Mesodermal cell (in vitro differentiated cells): ENCODE data around the gene CYTH4.

Experiments used
- H3K27ac ChIP-seq: 2 replicates; pipeline ENCODE4 v1.7.0; 2013; ENCODE audit warnings: mild to moderate bottlenecking, low read depth, low read length, moderate library complexity; ENCODE audit not compliant: severe bottlenecking
- H3K36me3 ChIP-seq: 2 replicates; pipeline ENCODE4 v1.7.1; 2013; ENCODE audit warnings: mild to moderate bottlenecking, low read length, moderate library complexity; ENCODE audit not compliant: control insufficient read depth, insufficient read depth
- H3K4me1 ChIP-seq: one replicate; pipeline ENCODE4 v1.7.1; 2013; ENCODE audit warnings: mild to moderate bottlenecking, low read length; ENCODE audit not compliant: insufficient read depth, control insufficient read depth, poor library complexity, severe bottlenecking
- H3K4me3 ChIP-seq: 2 replicates; pipeline ENCODE4 v1.7.0; 2013; ENCODE audit warnings: low read length, control low read depth, mild to moderate bottlenecking; ENCODE audit not compliant: insufficient read depth, poor library complexity, severe bottlenecking; ENCODE audit errors: extremely low read depth
- H3K9me3 ChIP-seq: 2 replicates; pipeline ENCODE4 v1.7.1; 2013; ENCODE audit warnings: mild to moderate bottlenecking, low read length, moderate library complexity; ENCODE audit not compliant: control insufficient read depth
- WGBS, 2 experiments: methylation state at CpG; one replicate each; pipeline ENCODE4 v1.1.5; 2013; ENCODE audit warnings: missing lambda C conversion rate in 2 of 2; ENCODE audit not compliant: insufficient coverage in 2 of 2; 5-methylcytosine and 5-hydroxymethylcytosine counted together

The CYTH4 gene

DNA sequence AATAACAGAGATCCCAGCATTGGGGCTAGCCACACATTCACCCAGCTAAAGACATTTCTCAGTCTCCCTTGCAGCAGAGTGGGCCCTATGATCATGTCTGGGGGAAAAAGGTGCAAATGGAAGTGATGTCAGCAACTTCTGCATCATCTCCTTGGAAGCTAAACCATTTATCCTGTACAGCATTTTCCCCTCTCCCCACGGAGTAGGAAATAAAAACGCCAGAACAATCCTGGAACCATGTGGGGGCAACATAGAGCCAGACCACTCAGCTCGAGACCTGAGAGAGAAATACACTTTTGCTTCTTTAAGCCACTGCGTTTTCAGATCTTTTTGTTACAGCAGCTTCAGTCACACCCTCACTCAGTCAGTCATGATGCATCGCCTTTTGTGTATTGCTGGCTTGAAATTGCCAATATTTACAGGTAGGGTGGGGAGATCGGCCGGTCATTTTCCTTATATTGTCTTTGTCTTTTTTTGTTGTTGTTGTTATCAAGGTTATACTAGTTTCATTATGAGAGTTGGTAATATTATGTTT is 29.1 kb upstream of the CYTH4 start:
- Histone ChIP-seq H3K36me3 (no peaks in the 10 kb centered on the region), H3K4me3 (no peak overlapping the region), H3K4me1 (peaks cover 3% of the 10 kb centered on the region), H3K27ac (no peak overlapping the region), H3K9me3 (no peaks in the 10 kb centered on the region)
- WGBS, 2 experiments, result 32 to 48% methylated on average over 3 to 5 of the region's 7 CpGs

DNA sequence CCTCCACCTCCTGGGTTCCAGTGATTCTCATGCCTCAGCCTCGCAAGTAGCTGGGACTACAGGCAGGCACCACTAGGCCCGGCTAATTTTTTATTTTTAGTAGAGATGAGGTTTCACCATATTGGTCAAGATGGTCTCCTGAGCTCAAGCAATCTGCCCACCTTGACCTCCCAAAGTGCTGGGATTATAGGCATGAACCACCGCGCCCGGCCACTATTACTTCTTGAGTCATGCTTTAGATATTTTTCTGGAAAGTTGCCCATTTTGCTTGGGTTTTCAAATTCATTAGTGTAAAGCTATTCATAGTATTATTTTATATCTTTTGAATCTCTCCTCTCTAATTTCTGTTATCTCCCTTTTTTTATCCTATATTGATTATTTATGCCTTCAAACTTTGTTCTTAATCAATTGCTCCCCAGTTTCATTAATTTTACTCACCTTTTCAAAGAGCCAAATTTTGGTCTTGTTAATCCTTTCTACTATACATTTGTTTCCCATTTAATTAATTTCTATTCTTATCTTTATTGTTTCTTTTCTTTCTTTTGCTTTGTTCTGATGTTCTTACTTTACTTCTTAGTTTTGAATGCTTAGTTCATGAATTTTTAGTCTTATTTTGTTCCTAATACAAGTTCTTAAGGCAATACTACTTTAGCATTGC is 28.0 kb upstream of the CYTH4 start:
- no peak overlapping the region for H3K4me3 ChIP-seq
- H3K27ac ChIP-seq, result no peak overlapping the region
- peaks cover 7% of the 10 kb centered on the region for H3K4me1 ChIP-seq
- WGBS, 2 experiments, result 86% methylated on average over 1 of the region's 5 CpGs; no CpG with 5 or more reads in 1 of the 2 experiments
- H3K36me3 ChIP-seq, result no peaks in the 10 kb centered on the region
- H3K9me3 ChIP-seq, result no peaks in the 10 kb centered on the region

DNA sequence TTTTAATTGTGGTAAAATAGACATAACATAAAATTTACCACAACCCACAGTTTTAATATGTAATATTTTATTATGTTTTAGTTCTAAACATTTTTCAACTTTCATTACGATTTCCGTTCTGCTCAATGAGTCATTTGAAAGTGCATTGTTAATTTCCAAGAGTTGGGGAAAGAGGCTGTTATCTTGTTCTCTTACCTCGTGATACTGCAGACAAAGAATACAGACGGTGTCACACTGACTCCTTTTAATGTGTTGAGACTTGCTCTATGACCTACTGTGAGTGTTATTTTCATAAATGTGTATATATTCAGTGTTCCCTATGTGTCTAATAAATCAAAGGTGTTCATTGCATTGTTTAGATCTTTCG is 27.5 kb upstream of the CYTH4 start:
- peaks cover 7% of the 10 kb centered on the region for H3K4me1 ChIP-seq
- no peaks in the 10 kb centered on the region for H3K36me3 ChIP-seq
- no peak overlapping the region for H3K27ac ChIP-seq
- H3K4me3 ChIP-seq, result no peak overlapping the region
- 50 to 60% methylated on average over 1 to 2 of the region's 5 CpGs for WGBS, 2 experiments
- H3K9me3 ChIP-seq, result no peaks in the 10 kb centered on the region

DNA sequence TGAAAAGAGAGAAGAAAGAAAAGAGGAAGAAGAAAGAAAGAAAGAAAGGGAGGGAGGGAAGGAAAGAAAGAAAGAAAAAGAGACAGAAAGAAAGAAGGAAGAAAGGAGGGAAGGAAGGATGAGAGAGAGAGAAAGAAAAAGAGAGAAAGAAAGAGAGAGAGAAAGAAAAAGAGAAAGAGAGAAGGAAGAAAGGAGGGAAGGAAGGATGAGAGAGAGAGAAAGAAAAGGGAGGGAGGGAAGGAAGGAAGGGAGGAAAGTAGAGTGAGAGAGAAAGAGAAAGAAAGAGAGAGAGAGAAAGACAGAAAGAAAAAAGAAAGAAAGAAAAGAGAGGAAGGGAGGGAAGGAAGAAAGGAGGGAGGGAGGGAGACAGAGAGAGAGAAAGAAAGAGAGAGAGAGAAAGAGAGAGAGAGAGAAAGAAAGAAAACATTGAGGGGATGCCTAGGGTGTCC is 26.7 kb upstream of the CYTH4 start:
- H3K4me1 ChIP-seq, result peaks cover 7% of the 10 kb centered on the region
- no peaks in the 10 kb centered on the region for H3K36me3 ChIP-seq
- H3K27ac ChIP-seq, result no peak overlapping the region
- H3K4me3 ChIP-seq, result no peak overlapping the region
- no peaks in the 10 kb centered on the region for H3K9me3 ChIP-seq

DNA sequence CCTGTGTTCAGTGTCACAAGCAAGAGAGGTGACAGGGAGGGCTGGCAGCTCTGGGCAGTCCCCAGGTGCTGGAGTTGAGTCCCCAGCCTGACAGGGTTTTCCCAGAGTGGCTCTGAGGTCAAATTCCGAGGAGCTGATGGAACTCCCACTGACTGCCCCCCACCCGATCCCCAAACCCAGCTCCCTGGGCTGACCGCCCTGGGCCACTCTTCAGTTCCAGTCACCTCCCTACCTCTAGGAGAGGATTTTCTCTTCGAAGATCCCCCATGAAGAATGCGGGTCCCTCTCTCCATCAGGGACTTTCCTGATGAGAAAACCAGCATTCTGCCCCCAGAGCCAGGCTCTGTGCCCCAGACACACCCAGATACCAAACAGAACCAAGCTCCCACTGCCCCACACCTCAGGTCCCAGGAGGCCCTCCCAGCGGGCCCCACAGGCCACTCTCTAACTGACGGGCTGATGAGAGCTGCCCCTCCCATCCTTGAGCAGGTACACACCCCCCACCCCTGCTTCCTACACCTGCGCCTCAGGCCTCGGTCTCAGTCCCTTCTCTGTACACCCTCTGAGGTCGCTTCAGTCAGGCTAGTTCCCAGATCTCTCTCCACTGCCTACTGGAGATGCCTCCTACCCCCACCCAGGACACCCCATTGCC is 26.1 kb upstream of the CYTH4 start:
- Histone ChIP-seq H3K4me3 (no peak overlapping the region), H3K4me1 (peaks cover 7% of the 10 kb centered on the region), H3K36me3 (no peaks in the 10 kb centered on the region), H3K27ac (no peak overlapping the region), H3K9me3 (no peaks in the 10 kb centered on the region)
- 79 to 82% methylated on average over 9 of the region's 10 CpGs for WGBS, 2 experiments

DNA sequence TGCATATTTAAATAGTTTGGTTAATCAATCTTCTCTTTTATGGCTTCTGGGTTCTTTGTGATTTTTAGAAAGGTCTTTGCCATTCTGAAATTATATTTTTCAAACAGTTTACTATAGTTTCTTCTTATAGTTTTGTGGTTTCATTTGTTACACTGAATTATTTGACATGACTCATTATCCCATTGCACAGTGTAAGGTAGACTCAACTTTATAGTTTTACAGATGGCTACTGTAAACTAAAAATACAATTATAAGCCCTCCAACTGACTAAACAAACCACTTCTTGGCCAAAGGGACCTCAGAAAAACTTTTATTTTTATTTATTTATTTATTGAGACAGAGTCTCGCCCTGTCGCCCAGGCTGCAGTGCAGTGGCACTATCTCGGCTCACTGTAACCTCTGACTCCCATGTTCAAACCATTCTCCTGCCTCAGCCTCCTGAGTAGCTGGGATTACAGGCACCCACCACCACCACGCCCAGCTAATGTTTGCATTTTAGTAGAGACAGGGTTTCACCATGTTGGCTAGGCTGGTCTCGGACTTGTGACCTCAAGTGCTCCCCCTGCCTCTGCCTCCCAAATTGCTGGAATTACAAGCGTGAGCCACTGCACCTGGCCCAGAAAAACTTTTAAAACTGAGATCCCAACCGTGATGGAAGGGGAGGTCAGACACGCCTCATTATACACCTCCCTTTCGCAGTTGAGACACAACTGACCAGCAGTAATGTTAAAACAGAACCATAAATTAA is 24.1 kb upstream of the CYTH4 start:
- no peaks in the 10 kb centered on the region for H3K36me3 ChIP-seq
- no peak overlapping the region for H3K27ac ChIP-seq
- H3K4me3 ChIP-seq, result no peak overlapping the region
- H3K4me1 ChIP-seq, result peaks cover 7% of the 10 kb centered on the region
- no peaks in the 10 kb centered on the region for H3K9me3 ChIP-seq
- 81 to 83% methylated on average over 4 to 6 of the region's 9 CpGs for WGBS, 2 experiments

DNA sequence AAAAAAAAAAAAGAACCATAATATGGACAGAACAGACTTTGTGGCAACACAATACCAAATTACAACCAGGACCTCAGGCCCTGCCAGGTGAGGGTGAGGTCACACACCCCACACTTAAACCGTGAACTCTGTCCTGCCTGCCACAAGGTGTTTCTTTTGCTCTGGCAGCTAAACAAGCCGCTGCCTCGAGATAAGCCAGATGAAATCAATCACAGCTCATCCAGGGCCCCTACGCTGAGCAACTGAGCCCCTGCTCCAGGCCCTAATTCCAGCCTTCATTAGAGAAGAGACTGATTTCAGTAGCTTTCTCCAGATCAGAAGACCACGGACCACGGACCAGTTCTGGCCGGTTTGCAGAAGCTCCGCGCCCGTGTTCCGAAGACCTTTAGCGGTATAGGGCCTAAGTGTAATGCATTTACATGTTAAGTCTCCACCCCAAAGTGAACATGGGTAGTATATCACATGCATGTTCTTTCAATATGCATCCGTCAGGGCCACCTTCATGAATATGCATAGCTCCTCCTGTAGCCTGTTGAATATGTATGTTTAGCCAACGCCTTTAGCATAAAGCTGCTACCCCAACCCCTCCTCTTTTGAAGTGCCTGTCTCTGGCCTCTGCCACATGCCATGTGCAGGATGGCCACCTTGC is 23.4 kb upstream of the CYTH4 start:
- Histone ChIP-seq H3K4me1 (peaks cover 4% of the 10 kb centered on the region), H3K27ac (no peak overlapping the region), H3K9me3 (no peaks in the 10 kb centered on the region), H3K4me3 (no peak overlapping the region), H3K36me3 (no peaks in the 10 kb centered on the region)
- 86 to 94% methylated on average over 9 to 11 of the region's 14 CpGs for WGBS, 2 experiments

DNA sequence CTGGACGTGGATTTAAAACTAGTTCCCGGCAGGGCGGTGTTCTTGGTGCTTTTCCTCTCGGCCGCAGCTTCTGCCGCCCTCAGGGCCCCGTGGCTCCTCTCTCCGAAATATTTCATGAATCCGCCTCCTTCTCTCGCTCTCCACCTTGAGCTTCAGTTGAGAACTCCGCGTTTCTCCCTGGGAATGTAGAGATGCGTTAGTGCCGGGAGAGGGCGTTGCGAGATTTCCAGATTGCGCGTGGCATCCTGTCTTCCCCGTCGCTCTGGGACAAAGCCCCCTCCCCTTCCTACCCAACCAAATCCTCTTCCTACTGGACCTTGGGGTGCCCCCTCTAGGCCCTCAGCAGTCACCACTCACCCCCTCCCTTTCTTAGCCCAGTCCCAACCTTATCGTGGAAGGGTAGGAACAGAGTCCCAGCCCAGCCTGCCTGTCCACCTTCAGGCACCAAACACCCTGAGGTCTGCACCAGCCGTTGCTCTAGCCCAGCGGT is 22.7 kb upstream of the CYTH4 start:
- H3K4me1 ChIP-seq, result peaks cover 4% of the 10 kb centered on the region
- WGBS, 2 experiments, result 7 to 8% methylated on average over 4 to 20 of the region's 23 CpGs
- no peak overlapping the region for H3K4me3 ChIP-seq
- peaks cover 4% of the 10 kb centered on the region for H3K9me3 ChIP-seq
- H3K36me3 ChIP-seq, result no peaks in the 10 kb centered on the region
- no peak overlapping the region for H3K27ac ChIP-seq

DNA sequence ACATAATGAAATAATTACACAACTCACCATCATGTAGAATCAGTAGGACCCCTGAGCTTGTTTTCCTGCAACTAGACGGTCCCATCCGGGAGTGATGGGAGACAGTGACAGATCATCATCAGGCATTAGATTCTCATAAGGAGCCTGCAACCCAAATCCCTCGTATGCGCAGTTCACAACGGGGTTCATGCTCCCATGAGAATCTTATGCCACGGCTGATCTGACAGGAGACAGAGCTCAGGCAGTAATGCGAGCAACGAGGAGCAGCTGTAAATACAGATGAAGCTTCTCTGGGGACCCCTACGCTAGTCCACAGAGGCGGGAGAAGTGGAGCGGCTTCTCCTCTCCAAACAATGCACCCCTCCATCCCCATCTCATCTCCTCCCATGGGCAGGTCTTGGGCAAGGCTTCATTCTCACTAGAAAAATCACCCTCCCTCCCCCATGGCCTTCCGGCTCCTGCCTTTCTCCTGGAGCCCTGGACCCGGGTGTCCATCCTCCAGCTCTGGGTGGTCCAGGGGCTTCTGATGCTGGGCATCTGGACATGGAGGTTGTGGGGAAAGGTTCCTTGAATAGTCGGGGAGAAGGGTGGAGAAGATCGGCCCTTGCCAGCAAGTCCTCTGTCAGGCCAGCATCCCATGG is 22.0 kb upstream of the CYTH4 start:
- H3K27ac ChIP-seq, result no peak overlapping the region
- H3K36me3 ChIP-seq, result no peaks in the 10 kb centered on the region
- H3K4me1 ChIP-seq, result peaks cover 4% of the 10 kb centered on the region
- peaks cover 6% of the 10 kb centered on the region for H3K9me3 ChIP-seq
- no peak overlapping the region for H3K4me3 ChIP-seq
- WGBS, 2 experiments, result 82 to 84% methylated on average over 12 to 13 of the region's 15 CpGs

DNA sequence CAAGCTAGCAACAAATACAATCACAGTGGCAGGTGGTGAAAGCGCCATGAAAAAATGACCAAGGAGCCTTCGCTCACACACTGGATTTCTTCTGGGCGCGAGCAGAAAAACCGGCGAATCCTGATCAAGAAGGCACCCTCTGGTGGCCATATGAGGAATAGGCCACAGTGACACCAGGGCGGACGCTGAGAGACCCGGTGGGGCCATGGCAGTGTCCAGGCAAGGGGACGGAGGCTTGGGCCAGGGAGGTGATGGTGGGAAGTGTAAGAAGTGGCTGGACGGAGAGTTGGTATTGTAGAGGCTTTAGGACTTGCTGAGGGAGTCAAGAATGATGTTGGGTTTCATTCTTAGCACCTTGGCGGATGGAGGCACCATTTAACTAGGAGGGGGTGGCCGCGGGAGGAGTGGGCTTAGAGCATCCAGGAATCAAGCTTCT is 21.4 kb upstream of the CYTH4 start:
- Histone ChIP-seq H3K36me3 (no peaks in the 10 kb centered on the region), H3K9me3 (peaks cover 6% of the 10 kb centered on the region), H3K27ac (no peak overlapping the region), H3K4me1 (peaks cover 4% of the 10 kb centered on the region), H3K4me3 (no peak overlapping the region)
- WGBS, 2 experiments, result 28 to 29% methylated on average over 12 to 14 of the region's 14 CpGs
